Left cardiac atrium (tissue), 4 donors: ENCODE data around the gene UCHL5. TPM values are rescaled to one million over a fixed set of nuclear protein-coding genes. Genes with fewer than 3 reads are reported as not detected.

ENCODE experiments used
- ATAC-seq, 2 donors: fragments of 200-7000 bp; cut with Tn5 transposase; one replicate each; pipeline ENCODE4 v1.9.1; 2020; ENCODE audit warnings: mild to moderate bottlenecking in 2 of 2, moderate library complexity in 2 of 2
- DNase-seq: peaks from one replicate; pipeline ENCODE4 v3.0.0-alpha.2; 2020
- intact Hi-C, 2 donors: fragments of 100-400 bp; cut with DNase I; formaldehyde crosslinking; loops; one replicate each; pipeline versions ENCODE4 v1.14.1 to v1.15.1; 2022 to 2023
- long read RNA-seq: library from polyadenylated mRNA; unstranded; transcript quantifications from one replicate; pipeline ENCODE4 v2.0.0, GENCODE V29; 2021
- total RNA-seq, 2 donors: library from RNA; stranded (reverse); fragmentation: NEBNext Ultra II Directional; extraction: Animal tissue kit (Norgen Biotek cat#: 25700); gene quantifications; one replicate each; pipeline ENCODE4 v1.2.1, GENCODE V29; 2021
- donor health status: DM: no; HTN: yes; CAD: no.
- donor health status: DM: no; HTN: yes; CAD: no; lungs with severe emphysema.
- donor health status: DM: yes; HTN: yes; CAD: no.
- donor health status: Dilated cardiomyopathy.

Gene UCHL5
- total RNA-seq: 10 to 100 TPM; 28.1 to 33.6 TPM
- long read RNA-seq, full-length matches to known transcripts: 63 of 82 reads
- long read RNA-seq, partial matches to known transcripts: 7 of 82 reads
- long read RNA-seq, other reads (novel, unspliced or antisense): 12 of 82 reads

GRCh38 chr1:193059282-193060114, at the start of gene UCHL5, which contains the start of gene RO60:
Gene UCHL5 (minus strand): TSS chr1:193059360. CDS start chr1:193059260, 100 bp downstream.
Gene RO60 (plus strand): TSS chr1:193059612. CDS start chr1:193069055, 9,443 bp downstream.
- peak; percentile 97 for ATAC-seq
- intact Hi-C loops: loop anchor here in 1 of 2 donors (5.0 kb wide), 2 partner anchors 43 to 63 kb away; partner anchors contain the start of gene CDC73
- peak; percentile 97 for DNase-seq

GRCh38 chr1:193108471-193108870, 49.3 kb upstream of the UCHL5 start:
- intact Hi-C loops: no loop called here
- DNase-seq (no peak), ATAC-seq (no peak)

- DNase-seq (no peak), ATAC-seq (no peak)
- intact Hi-C loops: no loop called here
These were observed 46.6 kb upstream of the UCHL5 start for GRCh38 chr1:193105821-193106177.

- intact Hi-C loops: loop anchor here in 1 of 2 donors (5.0 kb wide), 1 partner anchor 43 kb away; no protein-coding TSS in a partner anchor
- ATAC-seq (peak; percentile 98), DNase-seq (peak; percentile 89)
These were observed 46.0 kb upstream of the UCHL5 start, which contains the start of gene GLRX2 for GRCh38 chr1:193104907-193105820. Gene GLRX2 (minus strand): TSS chr1:193105414. CDS start chr1:193105382, 32 bp downstream.

- peak; percentile 31 to 76 for ATAC-seq
- intact Hi-C loops: loop anchor here in 1 of 2 donors (5.0 kb wide), 1 partner anchor 42 kb away; no protein-coding TSS in a partner anchor
These were observed 45.3 kb upstream of the UCHL5 start for GRCh38 chr1:193104502-193104906.

GRCh38 chr1:193103759-193104501, 44.8 kb upstream of the UCHL5 start:
- DNase-seq: no peak
- intact Hi-C loops: loop anchor here in 1 of 2 donors (5.0 kb wide), 1 partner anchor 42 kb away; no protein-coding TSS in a partner anchor
- no peak for ATAC-seq

More at GRCh38 chr1:193104502-193104906, 45.3 kb upstream of the UCHL5 start:
- peak; percentile 62 for DNase-seq

GRCh38 chr1:193102662-193103061, 43.5 kb upstream of the UCHL5 start:
- intact Hi-C loops: loop anchor here in 1 of 2 donors (5.0 kb wide), 1 partner anchor 40 kb away; no protein-coding TSS in a partner anchor
- no peak for ATAC-seq
- DNase-seq: no peak

GRCh38 chr1:193094112-193094511, 35.0 kb upstream of the UCHL5 start:
- ATAC-seq (no peak), DNase-seq (no peak)
- intact Hi-C loops: no loop called here

- ATAC-seq (no peak), DNase-seq (no peak)
- intact Hi-C loops: no loop called here
These were observed 31.7 kb upstream of the UCHL5 start for GRCh38 chr1:193090865-193091264.

- intact Hi-C loops: no loop called here
- no peak for DNase-seq
- peak; percentile 34 to 78 for ATAC-seq
These were observed 28.7 kb upstream of the UCHL5 start for GRCh38 chr1:193087893-193088292.

GRCh38 chr1:193086342-193086741, 27.2 kb upstream of the UCHL5 start:
- ATAC-seq (no peak), DNase-seq (no peak)
- intact Hi-C loops: no loop called here

GRCh38 chr1:193085263-193085662, 26.1 kb upstream of the UCHL5 start:
- no peak for DNase-seq
- intact Hi-C loops: no loop called here
- ATAC-seq: no peak

- intact Hi-C loops: no loop called here
- no peak for ATAC-seq
- no peak for DNase-seq
These were observed 24.4 kb upstream of the UCHL5 start for GRCh38 chr1:193083365-193084088.

- ATAC-seq (no peak), DNase-seq (no peak)
- intact Hi-C loops: no loop called here
These were observed 20.0 kb upstream of the UCHL5 start for GRCh38 chr1:193079187-193079586.

GRCh38 chr1:193077991-193078390, 18.8 kb upstream of the UCHL5 start:
- intact Hi-C loops: no loop called here
- ATAC-seq: no peak
- DNase-seq: no peak

- DNase-seq (no peak), ATAC-seq (no peak)
- intact Hi-C loops: no loop called here
These were observed 11.8 kb upstream of the UCHL5 start for GRCh38 chr1:193070942-193071341.

GRCh38 chr1:193070386-193070753, 11.2 kb upstream of the UCHL5 start:
- no peak for DNase-seq
- intact Hi-C loops: no loop called here
- ATAC-seq: no peak
